Left ventricle myocardium inferior (tissue), 1 donor: ENCODE results near the gene PTPRR. TPM values are rescaled to one million over a fixed set of nuclear protein-coding genes. Genes with fewer than 3 reads are reported as not detected.

Experiments used
- DNase-seq: peaks from one replicate; pipeline ENCODE4 v3.0.0-alpha.2; 2020
- H3K27ac ChIP-seq: fragments of 200-600 bp; replicated peaks from 2 replicates; pipeline ENCODE4 v1.8.0; 2021
- H3K27me3 ChIP-seq: fragments of 200-600 bp; 2 replicates; pipeline ENCODE4 v1.8.0; 2021; ENCODE audit warnings: low read depth
- H3K36me3 ChIP-seq: fragments of 200-600 bp; 2 replicates; pipeline ENCODE4 v1.8.0; 2021
- H3K4me1 ChIP-seq: fragments of 200-600 bp; 2 replicates; pipeline ENCODE4 v1.8.0; 2021
- H3K4me3 ChIP-seq: fragments of 200-600 bp; 2 replicates; pipeline ENCODE4 v1.8.0; 2021; ENCODE audit warnings: mild to moderate bottlenecking, moderate library complexity
- H3K9me3 ChIP-seq: fragments of 200-600 bp; replicated peaks from 2 replicates; pipeline ENCODE4 v1.8.0; 2021
- intact Hi-C: fragments of 100-400 bp; cut with micrococcal nuclease; formaldehyde crosslinking; loops from one replicate; pipeline ENCODE4 v1.11.0; 2022
- total RNA-seq: library from RNA; stranded (reverse); fragmentation: NEBNext Ultra II Directional; extraction: Animal tissue kit (Norgen Biotek cat#: 25700); gene quantifications from one replicate; pipeline ENCODE4 v1.2.1, GENCODE V29; 2021
- TF ChIP-seq, protein P1 (sequence below): fragments of 200-600 bp; IDR thresholded peaks from 2 replicates; pipeline ENCODE4 v1.8.0; 2021; ENCODE audit warnings: antibody characterized with exemption, mild to moderate bottlenecking, borderline replicate concordance
- donor health status: DM: no; HTN: yes; CAD: no; lungs with severe emphysema.

PTPRR gene
- total RNA-seq, 1 donor from 2014 or later, result 1.3 TPM

- no peak overlapping the region for H3K4me3 ChIP-seq
- intact Hi-C loops, result no loop called here
- no peak for DNase-seq
- H3K9me3 ChIP-seq, result no peaks in the 10 kb centered on the region
- TF ChIP-seq, protein P1, sequence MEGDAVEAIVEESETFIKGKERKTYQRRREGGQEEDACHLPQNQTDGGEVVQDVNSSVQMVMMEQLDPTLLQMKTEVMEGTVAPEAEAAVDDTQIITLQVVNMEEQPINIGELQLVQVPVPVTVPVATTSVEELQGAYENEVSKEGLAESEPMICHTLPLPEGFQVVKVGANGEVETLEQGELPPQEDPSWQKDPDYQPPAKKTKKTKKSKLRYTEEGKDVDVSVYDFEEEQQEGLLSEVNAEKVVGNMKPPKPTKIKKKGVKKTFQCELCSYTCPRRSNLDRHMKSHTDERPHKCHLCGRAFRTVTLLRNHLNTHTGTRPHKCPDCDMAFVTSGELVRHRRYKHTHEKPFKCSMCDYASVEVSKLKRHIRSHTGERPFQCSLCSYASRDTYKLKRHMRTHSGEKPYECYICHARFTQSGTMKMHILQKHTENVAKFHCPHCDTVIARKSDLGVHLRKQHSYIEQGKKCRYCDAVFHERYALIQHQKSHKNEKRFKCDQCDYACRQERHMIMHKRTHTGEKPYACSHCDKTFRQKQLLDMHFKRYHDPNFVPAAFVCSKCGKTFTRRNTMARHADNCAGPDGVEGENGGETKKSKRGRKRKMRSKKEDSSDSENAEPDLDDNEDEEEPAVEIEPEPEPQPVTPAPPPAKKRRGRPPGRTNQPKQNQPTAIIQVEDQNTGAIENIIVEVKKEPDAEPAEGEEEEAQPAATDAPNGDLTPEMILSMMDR, result no peak
- H3K27ac ChIP-seq, result no peak overlapping the region
- no peaks in the 10 kb centered on the region for H3K27me3 ChIP-seq
- no peaks in the 10 kb centered on the region for H3K4me1 ChIP-seq
- H3K36me3 ChIP-seq, result no peaks in the 10 kb centered on the region
Observed at GRCh38 chr12:70826156-70826555, 94.4 kb downstream of the PTPRR start.

DNA sequence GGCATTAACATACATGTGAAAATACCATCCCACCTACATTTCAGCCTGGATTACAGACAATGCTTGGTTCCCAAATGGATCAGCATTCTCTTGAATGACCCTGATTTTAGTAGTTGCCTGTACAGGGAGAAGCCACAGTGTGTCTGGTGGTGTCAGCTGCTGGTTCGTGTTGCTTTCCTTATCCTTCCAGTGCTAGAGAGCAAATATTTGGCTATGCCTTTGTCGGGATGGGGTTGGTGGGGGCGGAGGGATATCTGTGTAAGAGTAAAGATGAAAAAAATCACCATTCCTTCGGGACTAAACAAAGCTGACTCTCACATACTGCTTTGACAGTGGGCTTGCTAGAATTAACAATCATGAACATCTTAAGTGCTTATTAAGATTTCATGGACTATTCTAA, 96.0 kb downstream of the PTPRR start:
- no peak for DNase-seq
- Histone ChIP-seq H3K27ac (no peak overlapping the region), H3K36me3 (no peaks in the 10 kb centered on the region), H3K9me3 (no peaks in the 10 kb centered on the region), H3K4me3 (no peak overlapping the region), H3K27me3 (no peaks in the 10 kb centered on the region), H3K4me1 (no peaks in the 10 kb centered on the region)
- intact Hi-C loops, result no loop called here
- TF ChIP-seq, protein P1, result no peak

DNA sequence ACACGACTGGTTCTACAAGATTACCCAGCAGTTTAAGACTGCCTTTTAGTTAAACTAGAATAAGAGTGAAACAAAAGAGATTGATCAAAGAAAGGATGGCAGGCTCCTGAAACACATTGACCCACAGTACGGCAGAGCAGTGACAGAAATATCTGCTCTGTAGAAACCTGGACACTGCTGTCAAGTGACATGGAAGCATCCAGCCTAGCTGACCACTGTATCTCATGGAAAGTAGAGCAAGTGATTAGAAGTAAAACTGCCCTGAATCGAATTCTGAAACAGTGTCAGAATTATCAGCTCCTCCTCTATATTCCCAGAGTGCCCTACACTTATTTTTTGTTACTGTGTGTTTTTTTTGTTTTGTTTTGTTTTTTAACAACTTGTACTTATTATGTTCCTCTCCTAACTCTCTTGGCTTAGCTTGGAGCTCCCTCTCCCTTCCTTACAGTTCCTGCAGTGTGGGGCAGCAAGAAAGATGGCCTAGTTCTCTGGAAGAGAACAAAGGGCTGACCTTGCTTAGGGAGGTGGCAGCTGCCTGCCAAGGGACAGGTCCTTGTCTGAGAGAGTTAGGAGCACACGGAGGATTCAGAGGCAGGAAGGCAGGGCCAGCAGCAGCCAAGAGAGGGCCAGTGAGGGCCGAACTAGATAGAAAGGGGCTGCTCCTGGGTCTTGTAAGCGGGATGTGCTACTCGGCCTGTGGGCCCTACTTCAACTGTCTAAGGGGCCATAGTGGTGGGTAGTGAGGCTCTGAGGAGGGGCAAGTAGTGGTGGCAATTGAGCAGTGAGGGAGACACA, 97.2 kb downstream of the PTPRR start:
- H3K36me3 ChIP-seq, result no peaks in the 10 kb centered on the region
- intact Hi-C loops, result no loop called here
- H3K27me3 ChIP-seq, result no peaks in the 10 kb centered on the region
- DNase-seq, result no peak
- no peaks in the 10 kb centered on the region for H3K9me3 ChIP-seq
- TF ChIP-seq, protein P1, result no peak
- H3K4me1 ChIP-seq, result no peaks in the 10 kb centered on the region
- no peak overlapping the region for H3K27ac ChIP-seq
- no peak overlapping the region for H3K4me3 ChIP-seq

- no peak for DNase-seq
- Histone ChIP-seq H3K27ac (no peak overlapping the region), H3K9me3 (no peaks in the 10 kb centered on the region), H3K27me3 (no peaks in the 10 kb centered on the region), H3K4me3 (no peak overlapping the region), H3K36me3 (no peaks in the 10 kb centered on the region), H3K4me1 (no peaks in the 10 kb centered on the region)
- TF ChIP-seq, protein P1, result no peak
- intact Hi-C loops, result no loop called here
Observed at GRCh38 chr12:70822412-70822811, 98.1 kb downstream of the PTPRR start.

DNA sequence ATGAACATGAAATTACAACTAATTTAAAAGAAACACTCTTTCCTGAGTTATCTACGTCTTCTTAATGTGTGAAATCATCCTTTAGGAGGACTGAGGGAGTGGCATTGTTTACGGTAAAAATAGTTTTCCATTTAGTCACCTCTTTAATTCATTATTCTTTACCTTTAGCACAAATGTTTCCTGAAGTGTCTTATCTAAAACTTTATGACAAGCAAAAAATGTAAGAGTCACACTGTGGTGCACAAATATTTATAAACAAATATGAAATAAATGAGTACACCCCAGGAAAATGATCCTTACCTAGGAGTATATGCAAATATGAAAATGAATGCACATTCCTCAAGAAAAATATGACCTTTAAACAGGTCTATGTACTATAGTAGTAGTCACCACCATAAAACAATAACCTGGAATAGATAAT, 104.6 kb downstream of the PTPRR start:
- Histone ChIP-seq H3K4me3 (no peak overlapping the region), H3K27me3 (no peaks in the 10 kb centered on the region), H3K4me1 (no peaks in the 10 kb centered on the region), H3K36me3 (no peaks in the 10 kb centered on the region), H3K27ac (no peak overlapping the region), H3K9me3 (no peaks in the 10 kb centered on the region)
- intact Hi-C loops, result no loop called here
- TF ChIP-seq, protein P1, result no peak
- no peak for DNase-seq
